T-helper 2 cell treated with Interferon-gamma antibody and Interleukin-4, amounts not matched to agents 5 μg/mL and 100 μg/mL, for 36 hours (primary cell): ENCODE measurements around the gene ALB.

Experiments used
- DNase-seq: peaks from one replicate; pipeline ENCODE4 v3.0.0; 2021; ENCODE audit warnings: low spot score
- H3K27ac Mint-ChIP-seq: one replicate; pipeline ENCODE4 v1.8.0; 2021; ENCODE audit warnings: mild to moderate bottlenecking, mixed read lengths
- H3K27me3 Mint-ChIP-seq: one replicate; pipeline ENCODE4 v1.8.0; 2021; ENCODE audit warnings: low read depth, mixed read lengths
- H3K36me3 Mint-ChIP-seq: one replicate; pipeline ENCODE4 v1.8.0; 2021; ENCODE audit warnings: low read depth, mixed read lengths
- H3K4me1 Mint-ChIP-seq: one replicate; pipeline ENCODE4 v1.8.0; 2021; ENCODE audit warnings: low read depth, mixed read lengths
- H3K4me3 Mint-ChIP-seq: one replicate; pipeline ENCODE4 v1.8.0; 2022; ENCODE audit warnings: mild to moderate bottlenecking, moderate library complexity, mixed read lengths
- H3K9me3 Mint-ChIP-seq: one replicate; pipeline ENCODE4 v1.8.0; 2021; ENCODE audit warnings: mixed read lengths

Gene ALB

DNA sequence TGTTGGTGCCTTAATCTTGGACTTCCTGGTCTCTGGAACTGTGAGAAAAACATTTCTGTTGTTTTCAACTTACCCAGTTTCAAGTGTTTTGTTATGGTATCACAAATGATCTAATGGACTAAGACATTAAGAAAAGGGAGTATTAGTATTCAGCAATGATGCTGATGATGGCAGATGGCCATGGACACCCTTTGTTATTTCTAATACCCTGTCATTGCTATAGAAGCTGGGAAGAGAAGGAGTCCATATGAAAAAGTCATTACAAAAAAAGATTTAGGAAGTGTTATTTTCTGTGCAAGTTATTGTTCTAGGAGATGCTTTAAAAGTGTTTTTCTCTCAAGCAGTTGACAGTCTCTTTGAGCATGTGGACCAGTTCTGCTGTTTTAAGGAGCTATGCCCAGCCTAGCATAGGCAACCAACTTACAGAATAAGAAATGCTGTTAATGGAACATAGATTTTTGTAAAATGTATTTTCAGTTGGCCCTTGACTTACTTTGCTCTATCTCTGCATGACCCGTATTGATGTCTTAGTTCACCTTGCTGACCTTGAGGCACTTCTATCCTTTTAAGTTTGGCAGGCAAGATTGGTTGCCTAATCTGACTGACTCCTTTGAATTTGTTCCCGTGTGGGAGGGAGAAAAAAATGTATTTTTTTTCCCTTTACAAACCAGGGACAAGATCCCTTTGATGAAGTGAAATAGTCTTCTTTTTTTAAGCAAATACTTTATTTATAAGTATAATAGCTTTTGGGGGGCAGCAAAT is 25.9 kb downstream of the ALB start:
- Mint-ChIP-seq H3K36me3 (no peaks in the 10 kb centered on the region), H3K27me3 (no peaks in the 10 kb centered on the region), H3K4me1 (no peaks in the 10 kb centered on the region), H3K4me3 (no peak overlapping the region), H3K27ac (no peak overlapping the region), H3K9me3 (no peaks in the 10 kb centered on the region)
- no peak for DNase-seq

DNA sequence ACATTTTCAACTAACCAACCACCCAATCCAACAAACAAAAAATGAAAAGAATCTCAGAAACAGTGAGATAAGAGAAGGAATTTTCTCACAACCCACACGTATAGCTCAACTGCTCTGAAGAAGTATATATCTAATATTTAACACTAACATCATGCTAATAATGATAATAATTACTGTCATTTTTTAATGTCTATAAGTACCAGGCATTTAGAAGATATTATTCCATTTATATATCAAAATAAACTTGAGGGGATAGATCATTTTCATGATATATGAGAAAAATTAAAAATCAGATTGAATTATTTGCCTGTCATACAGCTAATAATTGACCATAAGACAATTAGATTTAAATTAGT is 27.7 kb downstream of the ALB start:
- no peak for DNase-seq
- Mint-ChIP-seq H3K9me3 (no peaks in the 10 kb centered on the region), H3K4me3 (no peak overlapping the region), H3K4me1 (no peaks in the 10 kb centered on the region), H3K27me3 (no peaks in the 10 kb centered on the region), H3K36me3 (no peaks in the 10 kb centered on the region), H3K27ac (no peak overlapping the region)

- no peak overlapping the region for H3K4me3 Mint-ChIP-seq
- no peaks in the 10 kb centered on the region for H3K9me3 Mint-ChIP-seq
- no peaks in the 10 kb centered on the region for H3K27me3 Mint-ChIP-seq
- no peak overlapping the region for H3K27ac Mint-ChIP-seq
- no peaks in the 10 kb centered on the region for H3K36me3 Mint-ChIP-seq
- H3K4me1 Mint-ChIP-seq: no peaks in the 10 kb centered on the region
- DNase-seq: no peak
Observed at GRCh38 chr4:73432169-73433000, 28.3 kb downstream of the ALB start.

GRCh38 chr4:73433140-73433539 is 29.1 kb downstream of the ALB start:
- Mint-ChIP-seq H3K27ac (no peak overlapping the region), H3K9me3 (no peaks in the 10 kb centered on the region), H3K27me3 (no peaks in the 10 kb centered on the region), H3K4me1 (no peaks in the 10 kb centered on the region), H3K4me3 (no peak overlapping the region), H3K36me3 (no peaks in the 10 kb centered on the region)
- no peak for DNase-seq

DNA sequence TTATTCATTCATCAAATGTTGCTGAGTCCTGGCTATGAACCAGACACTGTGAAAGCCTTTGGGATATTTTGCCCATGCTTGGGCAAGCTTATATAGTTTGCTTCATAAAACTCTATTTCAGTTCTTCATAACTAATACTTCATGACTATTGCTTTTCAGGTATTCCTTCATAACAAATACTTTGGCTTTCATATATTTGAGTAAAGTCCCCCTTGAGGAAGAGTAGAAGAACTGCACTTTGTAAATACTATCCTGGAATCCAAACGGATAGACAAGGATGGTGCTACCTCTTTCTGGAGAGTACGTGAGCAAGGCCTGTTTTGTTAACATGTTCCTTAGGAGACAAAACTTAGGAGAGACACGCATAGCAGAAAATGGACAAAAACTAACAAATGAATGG is 30.2 kb downstream of the ALB start:
- Mint-ChIP-seq H3K27me3 (no peaks in the 10 kb centered on the region), H3K9me3 (no peaks in the 10 kb centered on the region), H3K4me1 (no peaks in the 10 kb centered on the region), H3K4me3 (no peak overlapping the region), H3K27ac (no peak overlapping the region), H3K36me3 (no peaks in the 10 kb centered on the region)
- DNase-seq: no peak

DNA sequence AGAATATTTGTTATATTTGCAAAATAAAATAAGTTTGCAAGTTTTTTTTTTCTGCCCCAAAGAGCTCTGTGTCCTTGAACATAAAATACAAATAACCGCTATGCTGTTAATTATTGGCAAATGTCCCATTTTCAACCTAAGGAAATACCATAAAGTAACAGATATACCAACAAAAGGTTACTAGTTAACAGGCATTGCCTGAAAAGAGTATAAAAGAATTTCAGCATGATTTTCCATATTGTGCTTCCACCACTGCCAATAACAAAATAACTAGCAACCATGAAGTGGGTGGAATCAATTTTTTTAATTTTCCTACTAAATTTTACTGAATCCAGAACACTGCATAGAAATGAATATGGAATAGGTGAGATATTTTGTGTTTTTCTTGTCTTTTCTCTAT is 31.9 kb downstream of the ALB start, which contains the start of gene AFP:
Gene AFP, plus strand, starts transcription at position 238 of the 400 bp plus-strand sequence. Its CDS starts 42 bp downstream, at position 280.
- H3K27ac Mint-ChIP-seq: no peak within 1 kb of the TSS
- no peaks in the 10 kb centered on the region for H3K27me3 Mint-ChIP-seq
- H3K4me3 Mint-ChIP-seq: no peak within 1 kb of the TSS
- H3K9me3 Mint-ChIP-seq: no peaks in the 10 kb centered on the region
- no peak for DNase-seq
- no peaks in the 10 kb centered on the region for H3K36me3 Mint-ChIP-seq
- no peaks in the 10 kb centered on the region for H3K4me1 Mint-ChIP-seq

DNA sequence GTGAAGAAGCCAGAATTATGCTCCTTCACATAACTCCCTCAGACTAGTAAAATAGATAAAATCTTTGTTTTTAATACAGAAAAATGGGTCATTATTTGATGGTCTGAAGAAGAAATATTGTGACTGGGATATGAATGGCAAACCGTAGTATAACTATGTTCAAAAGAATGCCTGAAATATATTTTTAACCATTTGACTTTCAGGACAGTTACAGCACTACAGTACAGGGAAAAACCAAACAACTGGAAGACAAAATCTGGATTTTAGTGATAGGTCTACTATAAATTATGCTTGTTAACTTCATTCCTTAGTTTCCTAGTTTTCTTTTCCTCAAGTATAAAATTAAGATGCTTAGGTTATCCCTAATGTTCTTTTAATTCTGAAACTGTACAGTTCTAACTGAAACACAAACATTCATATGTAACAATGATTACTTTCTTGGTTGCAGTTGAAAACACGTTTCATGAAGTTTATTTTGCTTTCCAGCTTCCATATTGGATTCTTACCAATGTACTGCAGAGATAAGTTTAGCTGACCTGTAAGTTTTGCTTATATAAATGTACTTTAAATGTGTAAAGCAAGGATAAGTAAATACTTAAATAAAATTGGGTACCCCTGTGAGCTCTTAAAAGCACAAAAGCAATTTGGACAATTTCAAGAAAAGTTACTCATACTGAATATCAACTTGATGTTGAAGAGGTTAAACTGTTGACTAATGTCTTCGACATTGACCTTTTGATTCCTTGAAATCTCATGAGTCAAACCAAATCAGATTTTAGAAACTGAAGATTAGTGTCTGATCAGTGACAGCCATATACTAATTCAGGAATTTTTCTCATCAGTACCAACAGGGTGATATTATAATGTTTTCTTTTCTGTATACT is 32.8 kb downstream of the ALB start:
- Mint-ChIP-seq H3K36me3 (no peaks in the 10 kb centered on the region), H3K4me1 (no peaks in the 10 kb centered on the region), H3K9me3 (no peaks in the 10 kb centered on the region), H3K4me3 (no peak overlapping the region), H3K27ac (no peak overlapping the region), H3K27me3 (no peaks in the 10 kb centered on the region)
- DNase-seq: no peak

GRCh38 chr4:73437558-73437956 is 33.5 kb downstream of the ALB start:
- H3K27me3 Mint-ChIP-seq: no peaks in the 10 kb centered on the region
- DNase-seq: no peak
- H3K4me3 Mint-ChIP-seq: no peak overlapping the region
- H3K27ac Mint-ChIP-seq: no peak overlapping the region
- no peaks in the 10 kb centered on the region for H3K4me1 Mint-ChIP-seq
- H3K36me3 Mint-ChIP-seq: no peaks in the 10 kb centered on the region
- no peaks in the 10 kb centered on the region for H3K9me3 Mint-ChIP-seq

DNA sequence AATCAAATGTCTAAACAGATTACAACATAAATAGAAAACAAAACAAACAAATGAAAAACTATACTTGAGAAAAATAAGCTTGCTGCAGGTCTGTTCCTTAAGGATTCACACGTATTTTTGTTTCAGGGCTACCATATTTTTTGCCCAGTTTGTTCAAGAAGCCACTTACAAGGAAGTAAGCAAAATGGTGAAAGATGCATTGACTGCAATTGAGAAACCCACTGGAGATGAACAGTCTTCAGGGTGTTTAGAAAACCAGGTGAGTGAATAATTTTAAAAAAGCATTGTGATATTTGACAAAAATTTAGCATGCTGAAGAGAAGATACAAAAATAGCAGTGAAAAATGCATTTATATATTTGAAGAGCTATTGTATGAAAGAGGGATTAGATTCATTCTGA is 34.0 kb downstream of the ALB start:
- no peak for DNase-seq
- Mint-ChIP-seq H3K9me3 (no peaks in the 10 kb centered on the region), H3K36me3 (no peaks in the 10 kb centered on the region), H3K27me3 (no peaks in the 10 kb centered on the region), H3K4me1 (no peaks in the 10 kb centered on the region), H3K27ac (no peak overlapping the region), H3K4me3 (no peak overlapping the region)

- no peak overlapping the region for H3K4me3 Mint-ChIP-seq
- H3K27ac Mint-ChIP-seq: no peak overlapping the region
- no peaks in the 10 kb centered on the region for H3K27me3 Mint-ChIP-seq
- no peaks in the 10 kb centered on the region for H3K9me3 Mint-ChIP-seq
- no peak for DNase-seq
- H3K36me3 Mint-ChIP-seq: no peaks in the 10 kb centered on the region
- H3K4me1 Mint-ChIP-seq: no peaks in the 10 kb centered on the region
Observed at GRCh38 chr4:73438582-73439215, 34.6 kb downstream of the ALB start.

- Mint-ChIP-seq H3K4me3 (no peak overlapping the region), H3K4me1 (no peaks in the 10 kb centered on the region), H3K27me3 (no peaks in the 10 kb centered on the region)
Observed at GRCh38 chr4:73439445-73439844, 35.4 kb downstream of the ALB start.

DNA sequence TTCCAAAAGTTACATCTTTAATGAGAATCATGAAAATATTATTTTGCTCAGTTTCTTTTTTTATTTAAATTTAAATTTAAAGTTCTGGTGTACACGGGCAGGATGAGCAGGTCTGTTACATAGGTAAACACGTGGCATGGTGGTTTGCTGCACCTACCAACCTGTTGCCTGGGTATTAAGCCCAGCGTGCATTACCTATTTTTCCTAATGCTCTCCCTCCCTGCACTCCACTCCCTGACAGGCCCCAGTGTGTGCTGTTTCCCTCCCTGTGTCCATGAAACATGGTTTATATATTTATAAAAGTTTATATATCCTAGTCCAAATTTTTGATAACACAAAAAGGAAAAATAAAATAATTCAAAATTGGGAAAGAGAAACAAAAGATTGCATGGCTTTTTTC is 35.9 kb downstream of the ALB start:
- Mint-ChIP-seq H3K4me3 (no peak overlapping the region), H3K4me1 (no peaks in the 10 kb centered on the region), H3K27me3 (no peaks in the 10 kb centered on the region), H3K9me3 (no peaks in the 10 kb centered on the region), H3K27ac (no peak overlapping the region), H3K36me3 (no peaks in the 10 kb centered on the region)
- DNase-seq: no peak

More at GRCh38 chr4:73439445-73439844, 35.4 kb downstream of the ALB start:
- Mint-ChIP-seq H3K36me3 (no peaks in the 10 kb centered on the region), H3K27ac (no peak overlapping the region), H3K9me3 (no peaks in the 10 kb centered on the region)
- DNase-seq: no peak

- no peaks in the 10 kb centered on the region for H3K4me1 Mint-ChIP-seq
- no peaks in the 10 kb centered on the region for H3K27me3 Mint-ChIP-seq
- H3K36me3 Mint-ChIP-seq: no peaks in the 10 kb centered on the region
- DNase-seq: no peak
- H3K27ac Mint-ChIP-seq: no peak overlapping the region
- no peak overlapping the region for H3K4me3 Mint-ChIP-seq
- H3K9me3 Mint-ChIP-seq: no peaks in the 10 kb centered on the region
Observed at GRCh38 chr4:73440653-73441052, 36.6 kb downstream of the ALB start.
